Liver (tissue), 3 donors: Measurements from ENCODE around the gene GIPR.
"Not testable (repeated sequence)": the region's sequence is repeated elsewhere in the genome, so short reads cannot be mapped to it uniquely, and the experiment has no call there.

Experiments
- ATF3 ChIP-seq: IDR thresholded peaks from 2 replicates; pipeline ENCODE4 v1.6.1; 2016; ENCODE audit warnings: antibody characterized with exemption
- CTCF ChIP-seq: fragments of 150-350 bp; IDR thresholded peaks from 2 replicates; pipeline ENCODE4 v1.5.1; 2017; ENCODE audit warnings: improper control_type of control experiment, low read depth, low read length; ENCODE audit not compliant: missing input control
- EGR1 ChIP-seq, 2 donors: IDR thresholded peaks; 2 replicates each; pipeline ENCODE4 v1.6.1; 2016 to 2018; ENCODE audit warnings: antibody characterized with exemption in 2 of 2, low read depth in 2 of 2
- FOXA1 ChIP-seq: IDR thresholded peaks from 2 replicates; pipeline ENCODE4 v1.6.1; 2016; ENCODE audit warnings: antibody characterized with exemption
- GABPA ChIP-seq, 2 donors: IDR thresholded peaks in 1 of 2; conservative IDR thresholded peaks in 1 of 2; 2 replicates each; pipeline ENCODE4 v1.6.1; 2016; ENCODE audit warnings: antibody characterized with exemption in 2 of 2, mild to moderate bottlenecking in 1 of 2, moderate library complexity in 1 of 2
- HNF4G ChIP-seq: IDR thresholded peaks from 2 replicates; pipeline ENCODE4 v1.6.1; 2016; ENCODE audit warnings: antibody characterized with exemption
- JUND ChIP-seq, 2 donors: IDR thresholded peaks; 2 replicates each; pipeline ENCODE4 v1.6.1; 2016; ENCODE audit warnings: antibody characterized with exemption in 2 of 2
- MAX ChIP-seq: IDR thresholded peaks from 2 replicates; pipeline ENCODE4 v1.6.1; 2016; ENCODE audit warnings: antibody characterized with exemption
- RAD21 ChIP-seq, 2 donors: IDR thresholded peaks; 2 replicates each; pipeline ENCODE4 v1.6.1; 2016; ENCODE audit warnings: antibody characterized with exemption in 2 of 2, mild to moderate bottlenecking in 2 of 2
- REST ChIP-seq: IDR thresholded peaks from 2 replicates; pipeline ENCODE4 v1.6.1; 2016; ENCODE audit warnings: antibody characterized with exemption, mild to moderate bottlenecking
- RXRA ChIP-seq, 2 donors: IDR thresholded peaks; 2 replicates each; pipeline ENCODE4 v1.6.1; 2017 to 2018; ENCODE audit warnings: antibody characterized with exemption in 2 of 2, mild to moderate bottlenecking in 1 of 2
- SP1 ChIP-seq: IDR thresholded peaks from 2 replicates; pipeline ENCODE4 v1.6.1; 2018; ENCODE audit warnings: antibody characterized with exemption, mild to moderate bottlenecking
- TAF1 ChIP-seq: conservative IDR thresholded peaks from 2 replicates; pipeline ENCODE4 v1.6.1; 2016; ENCODE audit warnings: antibody characterized with exemption, mild to moderate bottlenecking
- YY1 ChIP-seq: IDR thresholded peaks from 2 replicates; pipeline ENCODE4 v1.6.1; 2016; ENCODE audit warnings: antibody characterized with exemption, mild to moderate bottlenecking
- donor health status: healthy.
- donor health status: healthy.

- TF ChIP-seq CTCF; RXRA (IDR thresholded peaks at IDR 0.05); SP1; YY1; TAF1; ATF3; RAD21 (IDR thresholded peaks at IDR 0.05); EGR1 (IDR thresholded peaks at IDR 0.05; ENCODE audit: low read depth in 2 of 2); FOXA1; HNF4G; REST; GABPA (IDR thresholded peaks at IDR 0.05 in 1 of 2, conservative IDR thresholded peaks at IDR 0.05 in 1 of 2); JUND (IDR thresholded peaks at IDR 0.05); MAX: not testable (repeated sequence)
These were observed 39.8 kb upstream of the GIPR start for GRCh38 chr19:45628219-45628618.
